Tibial artery (tissue), 4 donors: ENCODE results near the gene RRP1.
A peak's percentile ranks its signal among the peaks of the same experiment; 100 is the strongest.

Source experiments
- DNase-seq, 2 donors: peaks; one replicate each; pipeline ENCODE4 v3.0.0-alpha.2; 2019
- H3K27ac ChIP-seq, 2 donors: fragments of 200-600 bp; sonication (generic) in 1 of 2; 1 replicate in 1 of 2; 2 replicates in 1 of 2; pipeline ENCODE4 v1.5.1; 2018 to 2019; ENCODE audit warnings: mild to moderate bottlenecking in 1 of 2
- H3K27me3 ChIP-seq, 2 donors: fragments of 200-600 bp; sonication (generic) in 1 of 2; one replicate each; pipeline versions ENCODE4 v1.5.1 to v1.6.0; 2016 to 2019
- H3K36me3 ChIP-seq, 3 donors: fragments of 200-600 bp; sonication (generic) in 2 of 3; one replicate each; pipeline ENCODE4 v1.5.1; 2016 to 2019; ENCODE audit warnings: mild to moderate bottlenecking in 2 of 3
- H3K4me1 ChIP-seq, 4 donors: fragments of 200-600 bp; sonication (generic) in 2 of 4; 1 replicate in 3 of 4; 2 replicates in 1 of 4; pipeline ENCODE4 v1.5.1; 2016 to 2019
- H3K4me3 ChIP-seq, 2 donors: fragments of 200-600 bp; sonication (generic) in 1 of 2; 1 replicate in 1 of 2; 2 replicates in 1 of 2; pipeline ENCODE4 v1.5.1; 2018 to 2019; ENCODE audit warnings: mild to moderate bottlenecking in 2 of 2
- H3K9me3 ChIP-seq, 3 donors: fragments of 200-600 bp; sonication (generic) in 1 of 3; one replicate each; pipeline ENCODE4 v1.5.1; 2016 to 2019
- intact Hi-C: fragments of 100-400 bp; cut with DNase I; formaldehyde crosslinking; loops from one replicate; pipeline ENCODE4 v1.15.0; 2023; ENCODE audit warnings: low total_unique reads
- TF ChIP-seq, protein P1 (sequence below), 2 experiments: fragments of 200-600 bp in 1 of 2; fragments of 450-650 bp in 1 of 2; IDR thresholded peaks; one replicate each; pipeline ENCODE4 v1.5.1; 2017 to 2019; ENCODE audit warnings: antibody characterized with exemption in 2 of 2, mild to moderate bottlenecking in 1 of 2, moderate library complexity in 1 of 2

The RRP1 gene

DNA sequence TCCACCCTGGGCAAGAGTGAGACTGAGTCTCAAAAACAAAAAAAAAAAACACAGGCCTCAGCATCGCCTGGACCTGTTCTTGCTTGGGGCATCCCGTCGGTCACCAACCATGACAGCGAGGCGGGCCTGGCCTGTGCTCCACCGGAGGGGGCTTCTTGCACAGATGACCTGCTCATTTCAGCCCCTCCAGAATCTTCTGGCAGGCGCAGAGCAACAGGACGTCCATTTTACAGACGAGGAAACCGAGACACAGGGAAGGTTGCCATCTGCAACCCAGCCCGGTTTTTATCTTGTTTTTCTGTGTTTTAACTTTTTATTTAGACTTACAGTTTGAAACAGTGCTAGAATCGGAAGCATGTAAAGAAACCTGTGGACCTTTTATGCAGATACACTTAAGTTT is 14.2 kb upstream of the RRP1 start:
- Histone ChIP-seq H3K9me3 (no peaks in the 10 kb centered on the region), H3K27ac (peak overlapping the region; percentile 88 to 90), H3K4me1 (peaks cover 0 to 18% (median 11%) of the 10 kb centered on the region in 4 donors), H3K27me3 (no peaks in the 10 kb centered on the region), H3K4me3 (peak overlapping the region; percentile 81 to 97), H3K36me3 (peaks cover 17 to 23% (median 18%) of the 10 kb centered on the region in 3 donors)
- TF ChIP-seq, protein P1, sequence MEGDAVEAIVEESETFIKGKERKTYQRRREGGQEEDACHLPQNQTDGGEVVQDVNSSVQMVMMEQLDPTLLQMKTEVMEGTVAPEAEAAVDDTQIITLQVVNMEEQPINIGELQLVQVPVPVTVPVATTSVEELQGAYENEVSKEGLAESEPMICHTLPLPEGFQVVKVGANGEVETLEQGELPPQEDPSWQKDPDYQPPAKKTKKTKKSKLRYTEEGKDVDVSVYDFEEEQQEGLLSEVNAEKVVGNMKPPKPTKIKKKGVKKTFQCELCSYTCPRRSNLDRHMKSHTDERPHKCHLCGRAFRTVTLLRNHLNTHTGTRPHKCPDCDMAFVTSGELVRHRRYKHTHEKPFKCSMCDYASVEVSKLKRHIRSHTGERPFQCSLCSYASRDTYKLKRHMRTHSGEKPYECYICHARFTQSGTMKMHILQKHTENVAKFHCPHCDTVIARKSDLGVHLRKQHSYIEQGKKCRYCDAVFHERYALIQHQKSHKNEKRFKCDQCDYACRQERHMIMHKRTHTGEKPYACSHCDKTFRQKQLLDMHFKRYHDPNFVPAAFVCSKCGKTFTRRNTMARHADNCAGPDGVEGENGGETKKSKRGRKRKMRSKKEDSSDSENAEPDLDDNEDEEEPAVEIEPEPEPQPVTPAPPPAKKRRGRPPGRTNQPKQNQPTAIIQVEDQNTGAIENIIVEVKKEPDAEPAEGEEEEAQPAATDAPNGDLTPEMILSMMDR (IDR thresholded peaks at IDR 0.05) = no peak
- intact Hi-C loops = no loop called here
- no peak for DNase-seq

DNA sequence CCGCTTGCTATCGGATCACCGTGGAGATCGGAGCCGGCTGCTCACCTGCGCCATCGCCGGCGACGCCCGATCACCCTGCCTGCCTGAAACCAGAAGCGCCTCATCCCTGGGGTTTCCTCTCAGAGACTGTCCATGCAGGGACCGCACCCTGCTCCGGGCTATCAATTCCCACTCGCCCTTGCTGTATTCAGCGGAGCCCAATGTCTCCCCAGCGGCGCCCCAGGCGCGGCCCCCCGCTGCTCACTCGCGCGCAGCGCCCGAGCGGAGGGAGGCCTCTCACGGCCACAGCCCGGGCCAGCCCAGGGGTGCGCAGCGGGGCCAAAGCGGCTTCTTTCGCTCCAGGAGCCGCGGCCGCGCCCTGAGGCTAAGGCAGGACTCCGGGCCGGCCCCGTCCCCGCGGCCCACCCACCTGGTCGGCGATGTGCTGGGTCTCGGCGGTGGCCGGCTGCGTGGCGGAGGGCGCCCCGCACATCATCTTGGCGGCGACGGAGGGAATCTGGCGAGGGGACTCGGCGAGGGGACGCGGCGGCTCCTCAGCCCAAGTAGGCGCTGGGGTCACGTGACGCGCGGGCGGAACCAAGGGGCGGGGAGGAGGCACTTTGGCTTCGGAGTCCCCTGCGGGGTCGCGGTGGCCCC is 13.5 kb upstream of the RRP1 start, which contains the start of gene CSTB:
TSS of gene CSTB (minus strand) at position 514 of the 636 bp plus-strand sequence. CDS start at position 475, 39 bp downstream.
- peak within 1 kb of the TSS; percentile 81 to 97 for H3K4me3 ChIP-seq
- H3K4me1 ChIP-seq = peaks cover 0 to 18% (median 11%) of the 10 kb centered on the region in 4 donors
- peaks cover 17 to 23% (median 18%) of the 10 kb centered on the region in 3 donors for H3K36me3 ChIP-seq
- no peaks in the 10 kb centered on the region for H3K9me3 ChIP-seq
- TF ChIP-seq, protein P1 (IDR thresholded peaks at IDR 0.05) = no peak
- intact Hi-C loops = no loop called here
- H3K27ac ChIP-seq = peak within 1 kb of the TSS; percentile 88 to 90
- no peaks in the 10 kb centered on the region for H3K27me3 ChIP-seq
- peak; percentile 83 to 89 for DNase-seq

DNA sequence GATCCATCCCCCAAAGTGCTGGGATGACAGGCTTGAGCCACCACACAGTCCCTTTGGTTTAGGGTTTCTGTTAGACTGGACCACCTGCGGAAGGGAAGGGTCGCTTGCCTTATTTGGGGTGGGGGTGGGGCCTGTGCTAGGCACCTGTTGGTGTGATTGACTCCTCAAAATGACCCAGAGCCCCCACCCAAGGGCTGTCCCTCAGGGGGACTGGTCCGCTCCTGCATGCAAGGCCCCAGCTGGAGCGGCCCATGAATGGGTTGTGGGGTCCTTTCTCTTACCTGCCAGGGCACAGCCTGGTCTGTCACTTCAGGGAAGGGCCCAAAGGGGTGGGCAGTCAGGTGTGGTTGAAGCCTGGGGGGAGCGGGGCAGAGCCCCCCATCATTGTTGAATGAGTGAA is 11.4 kb upstream of the RRP1 start:
- Histone ChIP-seq H3K36me3 (peaks cover 15 to 17% (median 16%) of the 10 kb centered on the region in 3 donors), H3K4me1 (peaks cover 0 to 18% (median 11%) of the 10 kb centered on the region in 4 donors), H3K4me3 (no peak overlapping the region), H3K27me3 (no peaks in the 10 kb centered on the region), H3K9me3 (no peaks in the 10 kb centered on the region), H3K27ac (no peak overlapping the region)
- TF ChIP-seq, protein P1 (IDR thresholded peaks at IDR 0.05) = no peak
- intact Hi-C loops = no loop called here
- no peak for DNase-seq

DNA sequence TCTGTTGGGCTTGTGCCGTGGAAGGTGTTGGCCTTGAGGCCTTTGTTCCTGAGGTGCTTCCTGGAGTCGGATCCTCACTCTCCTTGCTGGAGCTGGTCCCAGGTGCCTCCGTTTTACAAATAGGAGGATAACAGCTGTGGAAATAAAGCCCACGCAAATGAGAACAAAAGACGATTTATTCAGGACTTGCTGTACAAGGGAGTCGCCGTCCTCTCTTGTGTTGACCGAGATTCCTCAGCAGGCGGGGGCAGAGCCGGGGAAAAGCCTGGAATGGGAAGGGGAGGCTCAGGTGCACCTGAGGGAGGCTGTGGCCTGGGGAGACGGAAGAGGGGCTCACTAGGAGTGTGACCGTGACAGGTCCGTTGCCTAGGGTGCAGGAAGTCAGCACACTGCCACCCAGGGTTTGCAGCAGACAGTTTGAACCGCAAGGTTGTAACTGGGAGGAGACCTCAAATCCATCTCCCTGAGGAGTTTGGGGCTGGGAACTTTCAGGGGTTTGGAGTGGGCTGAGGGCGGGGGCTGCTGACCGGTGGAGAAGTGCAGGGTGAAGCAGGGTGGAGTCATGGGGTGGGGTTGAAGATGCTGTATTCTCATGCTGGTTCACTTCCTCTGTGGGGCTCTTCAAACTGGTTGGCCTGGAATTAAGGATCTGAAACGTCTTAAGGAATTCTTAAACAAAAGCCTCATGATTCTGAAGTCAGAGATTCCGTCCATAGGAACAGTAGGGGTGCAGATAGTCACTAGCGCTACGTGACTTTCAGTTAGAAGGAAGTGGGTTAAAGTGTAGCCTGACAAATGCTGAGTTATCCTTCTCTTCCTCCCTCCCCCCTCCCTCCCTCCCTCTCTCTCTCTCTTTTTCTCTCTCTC is 10.7 kb upstream of the RRP1 start:
- Histone ChIP-seq H3K9me3 (no peaks in the 10 kb centered on the region), H3K27ac (no peak overlapping the region), H3K36me3 (peaks cover 7 to 9% (median 9%) of the 10 kb centered on the region in 3 donors), H3K4me3 (no peak overlapping the region), H3K4me1 (peaks cover 0 to 18% (median 11%) of the 10 kb centered on the region in 4 donors), H3K27me3 (no peaks in the 10 kb centered on the region)
- DNase-seq = no peak
- TF ChIP-seq, protein P1 (IDR thresholded peaks at IDR 0.05) = no peak
- intact Hi-C loops = no loop called here

DNA sequence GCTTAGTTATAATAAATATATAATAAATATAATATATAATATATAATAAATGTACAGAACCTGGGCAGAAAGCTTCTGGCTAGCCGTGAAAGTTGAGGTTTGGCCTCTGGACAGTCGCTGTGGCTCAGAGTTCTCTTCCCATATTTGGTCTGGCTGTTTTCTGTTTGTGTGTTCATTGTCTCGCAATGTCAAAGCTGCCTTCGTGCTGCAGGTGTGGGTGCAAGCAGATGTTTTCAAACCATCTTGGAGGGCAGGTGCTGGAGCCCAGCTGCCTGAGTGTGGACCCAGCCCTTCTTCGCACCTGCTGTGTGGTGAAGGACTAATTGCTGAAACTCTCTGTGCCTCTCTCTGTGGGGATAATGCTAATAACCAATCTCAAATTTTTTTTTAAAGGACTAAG is 9.7 kb upstream of the RRP1 start:
- H3K36me3 ChIP-seq = no peaks in the 10 kb centered on the region
- DNase-seq = no peak
- intact Hi-C loops = no loop called here
- no peak overlapping the region for H3K4me3 ChIP-seq
- H3K9me3 ChIP-seq = no peaks in the 10 kb centered on the region
- H3K4me1 ChIP-seq = peaks cover 0 to 14% (median 7%) of the 10 kb centered on the region in 4 donors
- TF ChIP-seq, protein P1 (IDR thresholded peaks at IDR 0.05) = no peak
- H3K27ac ChIP-seq = no peak overlapping the region
- no peaks in the 10 kb centered on the region for H3K27me3 ChIP-seq
